Measurements from ENCODE around the gene GIPC1.

Gene GIPC1

DNA sequence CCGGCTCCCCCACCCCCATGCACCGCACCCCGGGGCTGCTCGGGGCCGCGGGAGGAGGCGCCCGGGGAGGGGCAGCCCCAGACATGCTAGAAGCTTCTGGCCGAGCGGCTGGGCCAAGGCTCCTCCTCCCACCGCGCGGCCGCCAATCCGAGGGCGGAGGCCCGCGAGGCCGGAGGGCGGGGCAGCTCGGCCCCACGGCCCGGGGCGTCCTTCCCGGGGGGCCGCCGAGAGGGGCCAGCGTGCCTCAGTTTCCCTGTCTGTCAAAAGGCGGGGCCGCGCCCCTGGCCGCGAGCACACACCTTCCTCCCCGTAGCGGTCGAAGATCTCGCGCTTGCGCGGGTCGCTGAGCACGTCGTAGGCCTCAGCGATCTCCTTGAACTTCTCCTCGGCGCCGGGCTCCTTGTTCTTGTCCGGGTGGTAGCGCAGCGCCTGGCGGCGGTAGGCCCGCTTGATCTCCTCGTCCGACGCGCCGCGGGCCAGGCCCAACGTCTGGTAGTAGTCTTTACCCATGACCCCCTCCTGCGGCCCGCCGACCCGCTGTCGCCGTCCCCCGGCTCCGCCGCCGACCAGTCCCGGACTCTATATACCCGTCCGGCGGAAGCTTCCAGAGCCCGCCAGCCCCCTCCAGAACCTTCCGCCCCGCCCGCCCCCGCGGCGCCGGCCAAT, 22.0 kb upstream of the GIPC1 start, which contains the start of gene DNAJB1:
Gene DNAJB1 (minus strand): TSS at position 558 of the 666 bp plus-strand sequence. CDS start 48 bp downstream, at position 510.
- DNase-seq (ENCODE audit: low read depth) = peak; percentile 86
- TF ChIP-seq, protein P1, sequence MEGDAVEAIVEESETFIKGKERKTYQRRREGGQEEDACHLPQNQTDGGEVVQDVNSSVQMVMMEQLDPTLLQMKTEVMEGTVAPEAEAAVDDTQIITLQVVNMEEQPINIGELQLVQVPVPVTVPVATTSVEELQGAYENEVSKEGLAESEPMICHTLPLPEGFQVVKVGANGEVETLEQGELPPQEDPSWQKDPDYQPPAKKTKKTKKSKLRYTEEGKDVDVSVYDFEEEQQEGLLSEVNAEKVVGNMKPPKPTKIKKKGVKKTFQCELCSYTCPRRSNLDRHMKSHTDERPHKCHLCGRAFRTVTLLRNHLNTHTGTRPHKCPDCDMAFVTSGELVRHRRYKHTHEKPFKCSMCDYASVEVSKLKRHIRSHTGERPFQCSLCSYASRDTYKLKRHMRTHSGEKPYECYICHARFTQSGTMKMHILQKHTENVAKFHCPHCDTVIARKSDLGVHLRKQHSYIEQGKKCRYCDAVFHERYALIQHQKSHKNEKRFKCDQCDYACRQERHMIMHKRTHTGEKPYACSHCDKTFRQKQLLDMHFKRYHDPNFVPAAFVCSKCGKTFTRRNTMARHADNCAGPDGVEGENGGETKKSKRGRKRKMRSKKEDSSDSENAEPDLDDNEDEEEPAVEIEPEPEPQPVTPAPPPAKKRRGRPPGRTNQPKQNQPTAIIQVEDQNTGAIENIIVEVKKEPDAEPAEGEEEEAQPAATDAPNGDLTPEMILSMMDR (IDR thresholded peaks at IDR 0.05; ENCODE audit: insufficient read depth, low read depth, low read length, missing control alignments) = no peak
- peak within 1 kb of the TSS; percentile 88 for H3K4me3 ChIP-seq (ENCODE audit: low read depth, low read length)

DNA sequence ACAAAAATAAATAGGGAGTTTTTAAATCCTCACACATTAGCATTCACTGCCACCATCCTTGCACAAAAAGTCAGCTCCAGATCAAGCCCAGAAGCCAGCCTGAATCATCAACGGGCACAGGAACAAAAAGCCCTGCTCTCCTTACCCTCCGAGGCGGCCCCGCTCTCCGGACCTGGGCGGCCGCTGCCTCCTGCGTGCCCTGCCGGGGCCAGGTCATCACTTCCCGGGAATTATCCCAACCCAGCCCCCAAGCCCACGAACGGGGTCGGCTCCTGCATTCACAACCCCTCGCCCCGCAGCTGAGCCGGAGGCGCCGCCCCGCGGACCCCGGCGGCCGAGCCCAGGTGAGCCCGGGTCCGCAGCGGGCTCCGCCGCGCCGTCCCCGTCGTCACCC, 21.5 kb upstream of the GIPC1 start:
- TF ChIP-seq, protein P1 (IDR thresholded peaks at IDR 0.05; ENCODE audit: insufficient read depth, low read depth, low read length, missing control alignments) = no peak
- peak overlapping the region; percentile 88 for H3K4me3 ChIP-seq (ENCODE audit: low read depth, low read length)

DNA sequence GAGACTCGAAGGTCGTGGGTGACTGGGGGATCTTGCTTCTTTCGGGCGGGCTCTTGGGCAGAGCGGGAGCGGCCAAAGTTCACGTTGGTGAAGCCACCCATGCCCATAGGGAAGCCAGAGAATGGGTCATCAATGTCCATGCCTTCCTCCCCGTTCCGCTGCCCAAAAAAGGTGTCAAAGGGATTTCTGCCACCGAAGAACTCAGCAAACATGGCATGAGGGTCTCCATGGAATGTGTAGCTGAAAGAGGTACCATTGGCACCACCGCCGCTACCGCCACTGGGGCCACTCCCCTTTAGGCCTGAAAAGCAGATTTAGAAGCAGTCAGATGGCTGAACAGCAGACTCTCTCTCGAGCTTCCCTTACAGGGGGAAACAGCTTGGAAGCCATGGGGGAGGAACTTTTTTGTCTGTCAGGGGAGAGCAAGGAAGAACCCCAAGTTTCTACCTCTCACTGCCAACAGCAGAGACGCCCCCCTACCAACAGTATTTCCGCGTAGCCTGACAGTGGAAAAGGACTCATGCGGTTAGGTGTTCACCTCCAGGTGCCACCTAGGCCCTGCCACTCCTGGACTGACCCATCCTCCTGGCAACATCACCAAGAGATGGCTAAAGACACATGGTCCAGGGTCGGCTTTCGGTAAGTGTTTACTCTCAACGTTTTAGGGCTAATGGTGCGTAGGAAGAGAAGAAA, 21.0 kb upstream of the GIPC1 start:
- no peak for DNase-seq (ENCODE audit: low read depth)
- TF ChIP-seq, protein P1 (IDR thresholded peaks at IDR 0.05; ENCODE audit: insufficient read depth, low read depth, low read length, missing control alignments) = no peak
- peak overlapping the region; percentile 88 for H3K4me3 ChIP-seq (ENCODE audit: low read depth, low read length)

More for the DNA sequence above, 21.5 kb upstream of the GIPC1 start:
- DNase-seq (ENCODE audit: low read depth) = no peak

DNA sequence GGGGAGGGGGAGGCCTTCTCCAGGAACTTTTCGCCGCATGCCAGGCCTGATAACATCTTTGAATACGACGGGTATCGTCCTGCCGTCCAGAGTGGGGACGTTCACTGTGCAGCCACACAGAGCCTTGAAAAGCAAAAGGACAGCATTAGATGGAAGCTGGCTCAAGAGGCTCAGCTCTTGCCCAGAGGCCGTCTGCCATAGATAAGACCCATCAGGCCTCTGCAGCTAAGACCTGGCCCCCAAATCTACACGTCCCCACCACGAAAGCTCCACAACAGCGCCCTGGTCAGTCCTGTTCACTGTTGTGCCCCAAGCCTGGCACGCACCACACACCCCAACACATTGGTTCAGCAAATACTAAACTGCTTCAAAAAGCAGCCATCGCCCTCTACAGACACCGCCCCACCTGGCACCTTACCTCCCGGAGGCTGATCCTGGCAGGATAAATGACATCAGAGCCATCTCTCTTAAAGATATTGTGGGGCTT, 20.2 kb upstream of the GIPC1 start:
- no peak for DNase-seq (ENCODE audit: low read depth)
- TF ChIP-seq, protein P1 (IDR thresholded peaks at IDR 0.05; ENCODE audit: insufficient read depth, low read depth, low read length, missing control alignments) = no peak
- H3K4me3 ChIP-seq (ENCODE audit: low read depth, low read length) = no peak overlapping the region

DNA sequence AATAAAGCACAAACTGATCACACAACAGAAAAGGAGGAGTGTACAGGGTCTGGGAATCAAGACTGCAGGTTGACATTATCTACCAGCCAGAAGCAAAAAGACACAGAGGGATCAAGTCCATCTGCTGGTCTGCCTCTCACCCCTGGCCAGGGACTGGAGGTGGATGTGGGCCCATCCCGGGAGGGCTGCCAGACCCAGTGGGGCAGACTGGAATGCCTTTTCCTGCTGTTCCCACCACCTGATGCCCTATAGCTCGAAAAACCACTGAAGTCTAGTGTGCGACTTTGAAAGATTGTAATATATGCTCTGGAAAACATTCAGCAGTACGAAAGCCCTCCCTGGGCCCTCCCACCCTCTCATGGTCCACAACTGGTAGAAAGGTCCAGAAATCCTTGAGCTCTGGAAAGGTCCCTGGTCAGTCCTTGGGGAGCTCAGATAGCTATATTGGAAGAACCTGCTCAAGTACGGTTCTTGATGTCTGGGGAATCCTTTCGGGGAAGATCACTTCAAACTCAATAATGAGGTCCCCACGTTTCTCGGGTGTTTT, 19.6 kb upstream of the GIPC1 start:
- DNase-seq (ENCODE audit: low read depth) = no peak
- no peak overlapping the region for H3K4me3 ChIP-seq (ENCODE audit: low read depth, low read length)
- TF ChIP-seq, protein P1 (IDR thresholded peaks at IDR 0.05; ENCODE audit: insufficient read depth, low read depth, low read length, missing control alignments) = no peak

DNA sequence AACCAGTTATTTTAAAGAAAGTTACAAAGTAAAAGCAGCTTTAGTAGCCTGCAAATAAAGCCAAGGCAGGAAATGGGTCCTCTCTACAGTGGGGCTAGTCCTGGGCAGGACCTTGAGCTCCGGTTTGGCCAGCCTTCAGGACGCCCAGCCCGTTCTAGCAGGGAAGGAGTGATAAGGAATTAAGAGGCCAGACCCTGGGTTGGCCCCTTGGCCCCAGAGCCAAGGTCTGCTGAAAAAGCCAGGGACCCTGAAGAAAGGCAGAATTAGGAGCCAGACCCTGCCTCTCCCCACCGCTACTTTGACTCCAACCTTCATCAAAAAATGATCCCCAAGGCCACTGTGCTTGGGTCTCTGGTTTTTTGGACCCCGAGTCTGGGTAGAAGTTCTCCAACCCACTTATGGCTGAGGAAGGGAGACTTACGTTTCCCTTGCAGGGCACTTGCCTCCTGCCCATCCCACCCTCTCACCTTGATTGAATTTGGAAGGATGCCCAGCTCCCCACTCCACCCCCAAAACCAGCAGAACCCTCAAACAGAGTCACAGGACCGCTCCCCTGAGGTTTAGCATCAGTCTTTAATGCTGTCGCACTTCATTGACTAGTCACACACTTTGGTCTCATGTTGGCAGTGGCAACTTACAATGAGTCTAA, 18.4 kb upstream of the GIPC1 start:
- H3K4me3 ChIP-seq (ENCODE audit: low read depth, low read length) = no peak overlapping the region
- no peak for DNase-seq (ENCODE audit: low read depth)
- TF ChIP-seq, protein P1 (IDR thresholded peaks at IDR 0.05; ENCODE audit: insufficient read depth, low read depth, low read length, missing control alignments) = no peak

Measured in GM12865 (cell line).